SK-N-SH (cell line): ENCODE measurements around the gene TFCP2L1. TPM values are rescaled to one million over a fixed set of nuclear protein-coding genes. Genes with fewer than 3 reads are reported as not detected.

Source experiments
- CTCF ChIA-PET: fragments of 300-600, 350-600 bp; formaldehyde crosslinking; extraction: SDS; loops from one replicate; lab custom pipeline; 2021; lab: Yijun Ruan, JAX
- POLR2A ChIA-PET: fragments of 350-600 bp; sonication (Branson Sonifier 250); formaldehyde crosslinking; extraction: SDS; loops from one replicate; lab custom pipeline; 2020; ENCODE audit warnings: antibody characterized with exemption, inconsistent platforms; lab: Yijun Ruan, JAX
- DNase-seq: peaks from one replicate; pipeline ENCODE4 v3.0.0; 2012
- H2AFZ ChIP-seq: fragments of 200-600 bp; sonication (generic); 2 replicates; pipeline ENCODE4 v1.8.1; 2016; ENCODE audit warnings: antibody characterized with exemption, mild to moderate bottlenecking, low read depth
- H3F3A ChIP-seq: fragments of 200-600 bp; sonication (generic); replicated peaks from 2 replicates; pipeline ENCODE3; 2016; ENCODE audit warnings: antibody characterized with exemption, mild to moderate bottlenecking; ENCODE audit not compliant: insufficient read depth
- H3K27ac ChIP-seq, 2 experiments: fragments of 200-500 bp in 1 of 2; fragments of 200-600 bp in 1 of 2; sonication (Bioruptor generic) in 1 of 2; sonication (generic), shearing (Covaris generic) in 1 of 2; 2 replicates each; pipeline versions ENCODE4 v1.5.1 to v1.6.1; 2014 to 2016; ENCODE audit warnings: low read depth in 2 of 2, inconsistent platforms in 1 of 2, low read length in 1 of 2, mild to moderate bottlenecking in 1 of 2, mixed read lengths in 1 of 2
- H3K27me3 ChIP-seq: fragments of 200-600 bp; sonication (generic), shearing (Covaris generic); 2 replicates; pipeline ENCODE4 v1.6.1; 2016; ENCODE audit warnings: mixed run types; ENCODE audit not compliant: insufficient read depth
- H3K36me3 ChIP-seq, 2 experiments: fragments of 200-500 bp in 1 of 2; fragments of 200-600 bp in 1 of 2; sonication (Bioruptor generic) in 1 of 2; sonication (generic) in 1 of 2; replicated peaks in 1 of 2; 2 replicates each; pipeline versions ENCODE3 to v1.5.1; 2014 to 2016; ENCODE audit warnings: low read length in 1 of 2, mild to moderate bottlenecking in 1 of 2; ENCODE audit not compliant: insufficient read depth in 2 of 2, control insufficient read depth in 1 of 2
- H3K4me1 ChIP-seq, 2 experiments: fragments of 200-500 bp in 1 of 2; fragments of 200-600 bp in 1 of 2; sonication (Bioruptor generic) in 1 of 2; sonication (generic), shearing (Covaris generic) in 1 of 2; 2 replicates each; pipeline versions ENCODE4 v1.5.1 to v1.6.1; 2014 to 2016; ENCODE audit warnings: low read depth in 1 of 2, low read length in 1 of 2, mixed run types in 1 of 2; ENCODE audit not compliant: insufficient read depth in 2 of 2, control insufficient read depth in 1 of 2
- H3K4me2 ChIP-seq: fragments of 200-600 bp; sonication (generic), shearing (Covaris generic); 2 replicates; pipeline ENCODE4 v1.6.1; 2017; ENCODE audit warnings: mixed run types
- H3K4me3 ChIP-seq, 2 experiments: fragments of 200-500 bp in 1 of 2; fragments of 200-600 bp in 1 of 2; sonication (Bioruptor generic) in 1 of 2; sonication (generic), shearing (Covaris generic) in 1 of 2; 2 replicates each; pipeline versions ENCODE4 v1.5.1 to v1.8.1; 2014 to 2016; ENCODE audit warnings: low read depth in 2 of 2, inconsistent platforms in 1 of 2, low read length in 1 of 2, mild to moderate bottlenecking in 1 of 2, mixed read lengths in 1 of 2, moderate library complexity in 1 of 2
- H3K79me2 ChIP-seq: fragments of 200-600 bp; sonication (generic); 2 replicates; pipeline ENCODE4 v1.8.1; 2017; ENCODE audit warnings: mild to moderate bottlenecking; ENCODE audit not compliant: insufficient read depth
- H3K9ac ChIP-seq: fragments of 200-600 bp; sonication (generic); 2 replicates; pipeline ENCODE4 v1.6.1; 2017; ENCODE audit warnings: mixed run types
- H3K9me2 ChIP-seq: fragments of 200-600 bp; sonication (generic); 2 replicates; pipeline ENCODE4 v1.6.1; 2017; ENCODE audit warnings: mixed run types
- H3K9me3 ChIP-seq: fragments of 200-600 bp; sonication (generic); 2 replicates; pipeline ENCODE4 v1.6.1; 2017; ENCODE audit warnings: mixed run types, mild to moderate bottlenecking, moderate library complexity
- H4K20me1 ChIP-seq: fragments of 200-600 bp; sonication (generic); 2 replicates; pipeline ENCODE4 v1.6.1; 2017; ENCODE audit warnings: mild to moderate bottlenecking, mixed run types; ENCODE audit not compliant: insufficient read depth
- CHD2 ChIP-seq: fragments of 150-350 bp; IDR thresholded peaks from 2 replicates; pipeline ENCODE4 v1.6.1; 2018; ENCODE audit warnings: low read length; ENCODE audit not compliant: partially characterized antibody
- ELF1 ChIP-seq: IDR thresholded peaks from 2 replicates; pipeline ENCODE4 v1.4.0; 2012
- EP300 ChIP-seq, 2 experiments: IDR thresholded peaks; 2 replicates each; pipeline versions ENCODE4 v1.4.0 to v1.6.1; 2012; ENCODE audit warnings: borderline replicate concordance in 1 of 2, low read depth in 1 of 2, low read length in 1 of 2
- EZH2phosphoT487 ChIP-seq: fragments of 200-600 bp; sonication (generic); IDR thresholded peaks from 2 replicates; pipeline ENCODE4 v1.6.1; 2017; ENCODE audit warnings: low read depth, mixed run types, mild to moderate bottlenecking, antibody characterized with exemption, moderate library complexity, borderline replicate concordance
- FOXJ3 ChIP-seq: sonication (generic); formaldehyde crosslinking; IDR thresholded peaks from 2 replicates; pipeline ENCODE4 v1.5.1; 2020; ENCODE audit warnings: mild to moderate bottlenecking, missing genetic modification reagents
- GABPA ChIP-seq: IDR thresholded peaks from 2 replicates; pipeline ENCODE4 v1.4.0; 2012; ENCODE audit warnings: low read depth, mild to moderate bottlenecking
- GATA2 ChIP-seq: sonication (generic); formaldehyde crosslinking; IDR thresholded peaks from 2 replicates; pipeline ENCODE4 v1.5.0; 2020; ENCODE audit warnings: mild to moderate bottlenecking, missing genetic modification reagents
- JUND ChIP-seq: IDR thresholded peaks from 2 replicates; pipeline ENCODE4 v1.4.0; 2012
- MXI1 ChIP-seq: IDR thresholded peaks from 2 replicates; pipeline ENCODE4 v1.6.1; 2012; ENCODE audit warnings: mild to moderate bottlenecking, low read depth, low read length, improper control_type of control experiment
- NRF1 ChIP-seq: IDR thresholded peaks from 2 replicates; pipeline ENCODE4 v1.6.1; 2012; ENCODE audit warnings: low read depth, mild to moderate bottlenecking, low read length
- RAD21 ChIP-seq: IDR thresholded peaks from 2 replicates; pipeline ENCODE4 v1.6.1; 2012; ENCODE audit warnings: mild to moderate bottlenecking, low read length
- RCOR1 ChIP-seq: fragments of 150-350 bp; IDR thresholded peaks from 2 replicates; pipeline ENCODE4 v1.6.1; 2017; ENCODE audit warnings: antibody characterized with exemption, low read length
- RFX5 ChIP-seq: IDR thresholded peaks from 2 replicates; pipeline ENCODE4 v1.6.1; 2012; ENCODE audit warnings: mild to moderate bottlenecking, improper control_type of control experiment, low read length
- SIN3A ChIP-seq: IDR thresholded peaks from 2 replicates; pipeline ENCODE4 v1.6.1; 2012; ENCODE audit warnings: low read depth, mild to moderate bottlenecking, low read length, moderate library complexity, borderline replicate concordance
- TAF1 ChIP-seq: IDR thresholded peaks from 2 replicates; pipeline ENCODE4 v1.6.1; 2012; ENCODE audit warnings: low read depth, mild to moderate bottlenecking, low read length, moderate library complexity, borderline replicate concordance
- TCF12 ChIP-seq: IDR thresholded peaks from 2 replicates; pipeline ENCODE4 v1.4.0; 2012
- TEAD4 ChIP-seq: IDR thresholded peaks from 2 replicates; pipeline ENCODE4 v1.4.0; 2012; ENCODE audit warnings: mild to moderate bottlenecking, borderline replicate concordance; ENCODE audit not compliant: insufficient read depth
- YY1 ChIP-seq: IDR thresholded peaks from 2 replicates; pipeline ENCODE4 v1.4.0; 2012; ENCODE audit warnings: low read depth, mild to moderate bottlenecking
- WGBS: methylation state at CpG from one replicate; pipeline ENCODE4 v1.1.6; 2017; ENCODE audit warnings: low lambda C conversion rate; 5-methylcytosine and 5-hydroxymethylcytosine counted together
- polyA plus RNA-seq, 3 experiments: library from polyadenylated mRNA; depleted of rRNA; stranded (reverse); fragments of >200 nt; gene quantifications; 2 replicates each; pipeline ENCODE4 v1.2.3, GENCODE V29; 2012
- TF ChIP-seq, protein P1 (sequence below): fragments of 150-350 bp; IDR thresholded peaks from 2 replicates; pipeline ENCODE4 v1.6.1; 2016; ENCODE audit warnings: mild to moderate bottlenecking, low read depth, low read length
- TF ChIP-seq, protein P2 (sequence below): fragments of 150-350 bp; IDR thresholded peaks from 2 replicates; pipeline ENCODE4 v1.6.1; 2017; ENCODE audit warnings: antibody characterized with exemption, low read length, low read depth, borderline replicate concordance
- TF ChIP-seq, protein P3 (sequence below): IDR thresholded peaks from 2 replicates; pipeline ENCODE4 v1.4.0; 2012; ENCODE audit warnings: low read depth, borderline replicate concordance
- TF ChIP-seq, protein P4 (sequence below): IDR thresholded peaks from 2 replicates; pipeline ENCODE4; 2012

TFCP2L1 gene
- polyA plus RNA-seq, 1 of the 3 experiments (the other 2 are of a cell fraction): not detected

DNA sequence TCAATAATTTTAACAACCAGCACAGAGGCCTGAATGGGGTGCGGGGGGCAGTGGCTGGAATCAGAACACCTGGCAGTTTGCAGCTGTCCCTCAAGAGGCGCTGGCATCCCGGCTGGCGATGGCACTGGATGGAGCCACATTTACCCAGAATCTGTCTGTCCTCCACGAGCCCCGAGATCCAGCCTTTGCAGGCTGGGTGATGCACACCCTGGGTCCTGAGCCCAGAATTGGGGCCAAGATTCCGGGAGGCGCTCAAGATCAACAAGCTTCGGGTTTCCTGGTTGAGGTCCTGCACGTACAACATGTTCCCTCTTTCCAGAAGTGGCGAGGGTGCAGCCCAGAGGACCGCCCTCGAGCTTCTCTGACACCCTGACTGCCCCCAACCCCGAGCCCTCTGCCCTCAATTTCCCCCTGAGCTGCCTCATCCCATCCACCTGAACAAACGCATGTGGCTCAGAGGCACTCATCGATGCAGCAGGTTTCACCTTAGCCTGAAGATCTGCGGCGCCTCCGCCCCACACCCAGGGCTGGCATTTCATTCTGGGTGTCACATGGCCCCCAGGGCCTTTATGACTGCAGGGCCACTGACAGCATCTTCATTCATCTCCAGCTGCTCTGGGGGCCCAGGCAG lies 97.5 kb downstream of the TFCP2L1 start:
- ChIA-PET CTCF (no interaction called here), POLR2A (no interaction called here)
- TF ChIP-seq ELF1 (no peak), NRF1 (no peak), EP300 (IDR thresholded peaks at IDR 0.05; ENCODE audit: borderline replicate concordance in 1 of 2, low read depth in 1 of 2, low read length in 1 of 2) (no peak), TCF12 (no peak), RAD21 (no peak), MXI1 (no peak), GATA2 (no peak), CHD2 (no peak), RFX5 (no peak), TEAD4 (no peak), GABPA (no peak), YY1 (no peak), RCOR1 (no peak), TAF1 (no peak), JUND (no peak), SIN3A (no peak), EZH2phosphoT487 (no peak)
- TF ChIP-seq, protein P1, sequence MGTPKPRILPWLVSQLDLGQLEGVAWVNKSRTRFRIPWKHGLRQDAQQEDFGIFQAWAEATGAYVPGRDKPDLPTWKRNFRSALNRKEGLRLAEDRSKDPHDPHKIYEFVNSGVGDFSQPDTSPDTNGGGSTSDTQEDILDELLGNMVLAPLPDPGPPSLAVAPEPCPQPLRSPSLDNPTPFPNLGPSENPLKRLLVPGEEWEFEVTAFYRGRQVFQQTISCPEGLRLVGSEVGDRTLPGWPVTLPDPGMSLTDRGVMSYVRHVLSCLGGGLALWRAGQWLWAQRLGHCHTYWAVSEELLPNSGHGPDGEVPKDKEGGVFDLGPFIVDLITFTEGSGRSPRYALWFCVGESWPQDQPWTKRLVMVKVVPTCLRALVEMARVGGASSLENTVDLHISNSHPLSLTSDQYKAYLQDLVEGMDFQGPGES: no peak
- TF ChIP-seq, protein P2, sequence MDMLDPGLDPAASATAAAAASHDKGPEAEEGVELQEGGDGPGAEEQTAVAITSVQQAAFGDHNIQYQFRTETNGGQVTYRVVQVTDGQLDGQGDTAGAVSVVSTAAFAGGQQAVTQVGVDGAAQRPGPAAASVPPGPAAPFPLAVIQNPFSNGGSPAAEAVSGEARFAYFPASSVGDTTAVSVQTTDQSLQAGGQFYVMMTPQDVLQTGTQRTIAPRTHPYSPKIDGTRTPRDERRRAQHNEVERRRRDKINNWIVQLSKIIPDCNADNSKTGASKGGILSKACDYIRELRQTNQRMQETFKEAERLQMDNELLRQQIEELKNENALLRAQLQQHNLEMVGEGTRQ: no peak
- no peaks in the 10 kb centered on the region for H3K9me3 ChIP-seq
- H4K20me1 ChIP-seq: no peaks in the 10 kb centered on the region
- H3K27me3 ChIP-seq: no peaks in the 10 kb centered on the region
- no peaks in the 10 kb centered on the region for H3K79me2 ChIP-seq
- 52% methylated on average over 9 of the region's 19 CpGs for WGBS
- no peak overlapping the region for H3K4me2 ChIP-seq
- no peaks in the 10 kb centered on the region for H3K36me3 ChIP-seq
- H3K9me2 ChIP-seq: no peaks in the 10 kb centered on the region
- no peak for DNase-seq
- H3F3A ChIP-seq: no peaks in the 10 kb centered on the region
- peaks cover 0 to 3% of the 10 kb centered on the region in 2 experiments; a peak in 1 of 4 replicates for H3K4me1 ChIP-seq
- no peak overlapping the region for H2AFZ ChIP-seq
- no peak overlapping the region for H3K27ac ChIP-seq
- no peak overlapping the region for H3K4me3 ChIP-seq
- H3K9ac ChIP-seq: no peak overlapping the region

DNA sequence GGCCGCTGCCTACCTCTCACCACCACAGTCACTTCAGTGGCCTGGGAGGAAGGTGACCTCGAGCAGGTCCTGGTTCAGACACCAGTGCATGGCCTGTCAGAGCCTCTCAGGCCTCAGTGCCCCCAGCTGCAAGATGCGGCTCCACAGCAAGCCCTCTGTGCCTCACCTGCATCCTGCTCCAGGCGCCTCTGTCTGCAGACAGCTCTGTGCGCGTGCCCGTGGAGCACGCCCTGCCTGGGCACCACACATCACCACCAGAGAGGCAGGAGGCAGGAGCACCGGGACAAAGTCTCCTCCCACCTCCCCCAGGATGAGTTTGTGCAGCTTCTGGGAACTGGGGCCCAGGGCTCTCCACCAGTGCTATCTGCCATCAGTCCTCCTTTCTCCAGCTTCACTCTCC lies 98.7 kb downstream of the TFCP2L1 start:
- Histone ChIP-seq H2AFZ (no peak overlapping the region), H3K4me2 (no peak overlapping the region), H3K4me3 (no peak overlapping the region), H3K36me3 (no peaks in the 10 kb centered on the region), H3K4me1 (peaks cover 0 to 3% of the 10 kb centered on the region in 2 experiments; a peak in 1 of 4 replicates), H3K9me2 (no peaks in the 10 kb centered on the region), H3K27ac (no peak overlapping the region), H3F3A (no peaks in the 10 kb centered on the region), H3K9me3 (no peaks in the 10 kb centered on the region), H4K20me1 (no peaks in the 10 kb centered on the region), H3K79me2 (no peaks in the 10 kb centered on the region), H3K9ac (no peak overlapping the region), H3K27me3 (no peaks in the 10 kb centered on the region)
- ChIA-PET CTCF (interaction anchor here (1.5 kb wide), 1 partner anchor 87 kb away, joined by 5 read pairs; no protein-coding TSS in a partner anchor), POLR2A (no interaction called here)
- DNase-seq: no peak
- 49% methylated on average over 7 of the region's 9 CpGs for WGBS
- TF ChIP-seq, protein P3, sequence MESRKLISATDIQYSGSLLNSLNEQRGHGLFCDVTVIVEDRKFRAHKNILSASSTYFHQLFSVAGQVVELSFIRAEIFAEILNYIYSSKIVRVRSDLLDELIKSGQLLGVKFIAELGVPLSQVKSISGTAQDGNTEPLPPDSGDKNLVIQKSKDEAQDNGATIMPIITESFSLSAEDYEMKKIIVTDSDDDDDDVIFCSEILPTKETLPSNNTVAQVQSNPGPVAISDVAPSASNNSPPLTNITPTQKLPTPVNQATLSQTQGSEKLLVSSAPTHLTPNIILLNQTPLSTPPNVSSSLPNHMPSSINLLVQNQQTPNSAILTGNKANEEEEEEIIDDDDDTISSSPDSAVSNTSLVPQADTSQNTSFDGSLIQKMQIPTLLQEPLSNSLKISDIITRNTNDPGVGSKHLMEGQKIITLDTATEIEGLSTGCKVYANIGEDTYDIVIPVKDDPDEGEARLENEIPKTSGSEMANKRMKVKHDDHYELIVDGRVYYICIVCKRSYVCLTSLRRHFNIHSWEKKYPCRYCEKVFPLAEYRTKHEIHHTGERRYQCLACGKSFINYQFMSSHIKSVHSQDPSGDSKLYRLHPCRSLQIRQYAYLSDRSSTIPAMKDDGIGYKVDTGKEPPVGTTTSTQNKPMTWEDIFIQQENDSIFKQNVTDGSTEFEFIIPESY: no peak
- TF ChIP-seq CHD2 (no peak), YY1 (no peak), MXI1 (no peak), FOXJ3 (CRISPR knock-in tag) (no peak), TEAD4 (no peak), RCOR1 (no peak), TAF1 (no peak), GABPA (no peak)
- TF ChIP-seq, protein P4, sequence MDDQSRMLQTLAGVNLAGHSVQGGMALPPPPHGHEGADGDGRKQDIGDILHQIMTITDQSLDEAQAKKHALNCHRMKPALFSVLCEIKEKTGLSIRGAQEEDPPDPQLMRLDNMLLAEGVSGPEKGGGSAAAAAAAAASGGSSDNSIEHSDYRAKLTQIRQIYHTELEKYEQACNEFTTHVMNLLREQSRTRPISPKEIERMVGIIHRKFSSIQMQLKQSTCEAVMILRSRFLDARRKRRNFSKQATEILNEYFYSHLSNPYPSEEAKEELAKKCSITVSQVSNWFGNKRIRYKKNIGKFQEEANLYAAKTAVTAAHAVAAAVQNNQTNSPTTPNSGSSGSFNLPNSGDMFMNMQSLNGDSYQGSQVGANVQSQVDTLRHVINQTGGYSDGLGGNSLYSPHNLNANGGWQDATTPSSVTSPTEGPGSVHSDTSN: no peak
- TF ChIP-seq, protein P1: no peak
